Colonic mucosa (tissue), 4 donors: ENCODE data around the gene DMXL1. TPM values are rescaled to one million over a fixed set of nuclear protein-coding genes. Genes with fewer than 3 reads are reported as not detected.

Experiments used
- DNase-seq: peaks from one replicate; pipeline ENCODE4 v3.0.0-alpha.2; 2020
- H3K27ac ChIP-seq: fragments of 200-600 bp; one replicate; pipeline ENCODE4 v1.8.0; 2021
- H3K27me3 ChIP-seq: fragments of 200-600 bp; one replicate; pipeline ENCODE4 v1.8.0; 2021
- H3K36me3 ChIP-seq: fragments of 200-600 bp; one replicate; pipeline ENCODE4 v1.8.0; 2021
- H3K4me1 ChIP-seq: fragments of 200-600 bp; one replicate; pipeline ENCODE4 v1.8.0; 2021; ENCODE audit warnings: mild to moderate bottlenecking
- H3K4me3 ChIP-seq: fragments of 200-600 bp; one replicate; pipeline ENCODE4 v1.8.0; 2021
- H3K9ac ChIP-seq, 2 donors: one replicate each; pipeline ENCODE4 v1.7.0; 2013; ENCODE audit warnings: control low read depth in 2 of 2, low read depth in 2 of 2, low read length in 2 of 2
- H3K9me3 ChIP-seq: fragments of 200-600 bp; one replicate; pipeline ENCODE4 v1.8.0; 2021
- intact Hi-C: fragments of 100-400 bp; cut with DNase I; formaldehyde crosslinking; loops from one replicate; pipeline ENCODE4 v1.14.1; 2022
- microRNA-seq: library from miRNA; unstranded; fragments of <30 nt; microRNA quantifications from one replicate; pipeline ENCODE4, GENCODE V29; 2019
- total RNA-seq, 2 donors: library from RNA; stranded (reverse); fragmentation: NEBNext Ultra II Directional in 1 of 2; extraction: Animal tissue kit (Norgen Biotek cat#: 25700) in 1 of 2; gene quantifications; one replicate each; pipeline ENCODE4 v1.2.1, GENCODE V29; 2021
- TF ChIP-seq, protein P1 (sequence below): fragments of 200-600 bp; IDR thresholded peaks from one replicate; pipeline ENCODE4 v1.8.0; 2022; ENCODE audit warnings: antibody characterized with exemption, mild to moderate bottlenecking
- donor health status: healthy.
- donor health status: DM: no; HTN: no; CAD: no.
- donor health status: DM: no; HTN: no; CAD: no.

Gene DMXL1
- total RNA-seq, 2 donors from 2014 or later: 28.7 to 38.3 TPM

DNA sequence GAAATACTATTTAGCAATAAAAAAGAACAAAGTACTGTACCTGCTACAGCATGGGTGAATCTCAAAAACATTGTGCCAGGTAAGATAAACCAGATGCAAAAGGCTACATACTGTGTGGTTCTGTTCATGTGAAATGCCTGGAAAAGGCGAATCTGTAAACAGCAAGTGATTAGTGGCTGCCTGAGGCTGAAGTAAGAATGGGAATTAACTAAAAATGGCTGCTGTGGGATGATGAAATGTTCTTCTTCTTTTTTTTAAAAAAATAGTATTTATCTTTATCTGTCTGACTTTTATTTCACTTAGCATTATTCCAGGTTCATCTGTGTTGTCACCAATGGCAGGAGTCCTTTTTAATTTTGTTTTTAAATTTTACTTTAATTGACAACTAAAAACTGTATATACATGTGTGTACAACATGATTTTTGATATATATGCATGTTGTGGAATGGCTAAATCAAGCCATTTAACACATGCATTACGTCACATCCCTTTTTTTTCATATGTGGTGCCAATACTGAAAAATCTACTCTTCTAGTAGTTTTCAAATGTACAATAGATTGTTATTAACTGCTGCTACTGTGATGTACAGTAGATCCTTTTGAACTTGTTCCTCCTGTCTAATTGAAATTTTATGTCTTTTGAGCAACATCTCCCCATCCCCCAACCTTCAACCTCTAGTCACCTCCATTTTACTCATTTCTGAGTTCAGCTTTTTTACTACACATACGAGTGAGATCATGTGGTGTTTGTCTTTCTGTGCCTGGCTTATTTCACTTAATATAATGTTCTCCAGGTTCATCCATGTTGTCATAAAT is 222.0 kb downstream of the DMXL1 start:
- DNase-seq: no peak
- no peak overlapping the region for H3K9ac ChIP-seq
- TF ChIP-seq, protein P1, sequence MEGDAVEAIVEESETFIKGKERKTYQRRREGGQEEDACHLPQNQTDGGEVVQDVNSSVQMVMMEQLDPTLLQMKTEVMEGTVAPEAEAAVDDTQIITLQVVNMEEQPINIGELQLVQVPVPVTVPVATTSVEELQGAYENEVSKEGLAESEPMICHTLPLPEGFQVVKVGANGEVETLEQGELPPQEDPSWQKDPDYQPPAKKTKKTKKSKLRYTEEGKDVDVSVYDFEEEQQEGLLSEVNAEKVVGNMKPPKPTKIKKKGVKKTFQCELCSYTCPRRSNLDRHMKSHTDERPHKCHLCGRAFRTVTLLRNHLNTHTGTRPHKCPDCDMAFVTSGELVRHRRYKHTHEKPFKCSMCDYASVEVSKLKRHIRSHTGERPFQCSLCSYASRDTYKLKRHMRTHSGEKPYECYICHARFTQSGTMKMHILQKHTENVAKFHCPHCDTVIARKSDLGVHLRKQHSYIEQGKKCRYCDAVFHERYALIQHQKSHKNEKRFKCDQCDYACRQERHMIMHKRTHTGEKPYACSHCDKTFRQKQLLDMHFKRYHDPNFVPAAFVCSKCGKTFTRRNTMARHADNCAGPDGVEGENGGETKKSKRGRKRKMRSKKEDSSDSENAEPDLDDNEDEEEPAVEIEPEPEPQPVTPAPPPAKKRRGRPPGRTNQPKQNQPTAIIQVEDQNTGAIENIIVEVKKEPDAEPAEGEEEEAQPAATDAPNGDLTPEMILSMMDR: no peak
- H3K27ac ChIP-seq: no peak overlapping the region
- no peak overlapping the region for H3K4me3 ChIP-seq
- peaks cover 2% of the 10 kb centered on the region for H3K4me1 ChIP-seq
- no peaks in the 10 kb centered on the region for H3K36me3 ChIP-seq
- H3K9me3 ChIP-seq: no peaks in the 10 kb centered on the region
- no peaks in the 10 kb centered on the region for H3K27me3 ChIP-seq
- intact Hi-C loops: no loop called here

GRCh38 chr5:119293516-119293829 is 222.6 kb downstream of the DMXL1 start:
- H3K27ac ChIP-seq: no peak overlapping the region
- H3K4me1 ChIP-seq: no peaks in the 10 kb centered on the region
- H3K9me3 ChIP-seq: no peaks in the 10 kb centered on the region
- DNase-seq: no peak
- no peaks in the 10 kb centered on the region for H3K36me3 ChIP-seq
- no peak overlapping the region for H3K9ac ChIP-seq
- intact Hi-C loops: no loop called here
- no peaks in the 10 kb centered on the region for H3K27me3 ChIP-seq
- no peak overlapping the region for H3K4me3 ChIP-seq
- TF ChIP-seq, protein P1: no peak

Small RNA genes lying within 50 kb of the gene (microRNA-seq; reads per million reads assigned to microRNA genes)
- gene MIR5706: not detected

Other genes with a start within 250 kb of the DMXL1 start
- gene DTWD2, start 82.5 kb upstream of the DMXL1 start, total RNA-seq: 10 to 100 TPM in 1 of 2 donors, 1 to 10 TPM in 1; 7.5 to 11.7 TPM